SK-N-DZ (cell line): ENCODE measurements around the gene CNDP2. TPM values are rescaled to one million over a fixed set of nuclear protein-coding genes. Genes with fewer than 3 reads are reported as not detected.
A peak's percentile ranks its signal among the peaks of the same experiment; 100 is the strongest.

Experiments used
- DNase-seq: peaks from one replicate; pipeline ENCODE4 v3.0.0-alpha.2; 2015; ENCODE audit warnings: low spot score
- polyA plus RNA-seq, 2 experiments: library from polyadenylated mRNA; depleted of rRNA; stranded (reverse); fragments of >200 nt; gene quantifications; 2 replicates each; pipeline ENCODE4 v1.2.3, GENCODE V29; 2014

Gene CNDP2
- polyA plus RNA-seq (2014; cell fraction: cytosol; rRNA removed), result 28.5 and 34.0 TPM in 2 replicates
- polyA plus RNA-seq (2014; cell fraction: nucleus; rRNA removed), result 18.8 and 36.7 TPM in 2 replicates

DNA sequence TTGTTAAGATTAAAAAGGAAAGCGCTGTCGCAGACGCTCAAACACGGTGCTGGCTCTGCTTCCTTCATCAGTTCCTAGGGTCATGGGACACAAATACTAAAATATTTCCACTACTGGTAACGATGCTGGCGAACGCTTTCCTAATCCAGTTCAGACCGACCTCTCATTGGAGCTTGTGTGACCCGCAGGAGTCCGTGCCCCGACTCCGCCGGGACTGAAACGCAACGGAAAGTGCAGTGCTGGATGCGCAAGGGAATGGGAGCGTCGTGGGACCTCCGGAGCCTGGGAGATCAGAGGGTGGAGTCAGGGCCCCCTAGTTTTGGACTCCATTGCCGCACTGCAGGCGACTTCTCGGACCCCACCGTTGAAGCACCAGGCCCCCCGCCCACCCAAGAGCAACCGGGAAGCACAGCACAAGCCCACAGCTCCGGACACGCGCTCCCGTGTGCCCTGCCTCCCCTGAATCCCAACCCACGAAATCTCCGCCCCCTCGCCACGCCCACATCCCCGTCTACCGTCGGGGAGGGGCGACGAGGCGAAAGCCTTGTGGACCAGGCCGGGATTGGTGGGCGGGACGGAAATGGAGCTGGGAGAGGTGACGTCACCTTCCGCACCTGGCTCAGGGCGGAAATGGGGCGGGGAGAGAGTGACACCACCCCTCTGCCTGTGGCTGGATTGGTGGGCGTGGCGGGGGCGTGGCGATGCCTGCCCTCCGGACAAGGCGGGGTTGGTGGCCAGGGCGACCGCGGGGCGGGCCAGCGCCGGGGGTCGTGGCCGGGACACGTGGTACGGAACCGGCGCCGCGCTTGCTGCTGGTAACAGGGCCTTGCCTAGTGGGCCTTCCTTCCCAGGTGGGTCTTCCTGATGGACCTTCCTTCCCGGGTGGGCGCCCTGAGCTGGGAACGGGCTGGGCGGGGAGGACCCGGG is at the start of gene CNDP2:
TSS of gene CNDP2 (plus strand) at position 783 of the 927 bp plus-strand sequence. CDS start 3,611 bp downstream, outside the sequence.
- DNase-seq, result peak; percentile 99

DNA sequence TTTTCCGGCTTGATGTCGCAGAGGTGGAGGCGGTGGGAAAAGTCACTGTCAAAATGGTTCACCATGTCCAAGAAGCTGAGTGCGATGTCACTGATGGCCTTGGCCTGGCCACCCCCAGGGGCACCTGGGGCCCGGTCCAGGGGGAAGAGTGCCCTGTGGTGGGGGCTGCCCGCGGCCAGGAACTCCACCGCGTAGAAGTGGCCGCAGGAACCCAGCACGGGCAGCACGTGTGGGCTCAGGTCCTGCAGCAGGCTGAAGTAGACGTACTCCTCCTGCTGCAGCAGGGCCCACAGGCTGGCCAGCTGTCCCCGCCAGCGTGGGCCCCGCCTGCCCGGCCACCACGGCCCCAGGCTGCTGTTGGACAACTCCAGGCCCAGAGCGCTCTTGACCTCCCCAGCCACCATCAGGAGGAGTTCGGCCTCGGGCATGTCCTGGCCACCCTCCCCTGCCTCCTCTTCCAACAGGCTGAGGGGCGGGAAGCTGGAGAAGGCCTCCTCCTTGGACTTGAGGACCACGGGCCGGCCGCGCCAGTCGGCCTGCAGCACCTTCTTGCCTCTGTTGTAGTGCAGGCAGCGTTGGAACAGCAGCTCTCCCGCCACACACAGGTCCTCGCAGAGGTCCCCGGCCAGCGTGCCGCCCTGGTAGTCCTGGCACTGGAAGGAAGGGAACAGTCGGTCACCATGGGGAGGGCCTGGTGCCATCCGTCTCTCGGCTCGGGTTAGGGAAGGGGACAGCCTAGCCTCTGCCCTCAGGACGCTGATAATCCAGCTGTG is 49.3 kb upstream of the CNDP2 start:
- DNase-seq, result no peak

DNA sequence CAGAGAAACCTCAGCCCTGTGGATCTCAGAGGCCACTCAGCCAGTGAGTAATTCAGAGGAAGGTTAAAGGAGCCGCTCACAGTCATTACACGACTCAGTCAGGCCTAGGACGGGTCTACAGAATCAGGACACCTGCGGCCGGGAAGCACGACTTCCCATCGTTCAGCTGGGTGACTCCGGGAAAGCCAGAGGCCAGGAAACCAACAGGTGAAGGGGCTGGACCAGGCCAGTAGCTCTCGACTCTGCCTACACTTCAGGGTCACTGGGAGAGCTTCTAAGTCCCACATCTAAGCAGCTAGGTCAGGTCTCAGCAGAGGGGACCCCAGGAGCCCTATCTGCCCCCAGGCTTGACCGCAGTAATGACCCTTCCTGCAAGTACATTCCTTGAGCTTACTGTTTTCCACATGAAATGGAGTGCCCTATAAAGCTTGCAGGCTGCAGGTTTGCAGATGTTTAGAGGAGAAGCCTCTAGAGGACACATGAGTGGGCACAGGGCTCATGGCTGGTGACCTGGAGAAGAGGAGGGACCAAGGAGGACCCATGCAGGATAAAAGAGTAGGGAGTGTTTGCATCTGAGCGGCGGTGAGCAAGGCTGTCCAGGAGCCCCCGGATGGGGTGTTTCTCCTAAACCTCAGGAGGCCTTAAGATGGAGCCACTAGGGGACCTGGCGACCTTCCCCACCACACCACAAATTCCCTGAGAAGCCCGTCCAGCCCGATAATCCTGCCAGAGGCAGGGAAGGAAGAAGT is 48.6 kb upstream of the CNDP2 start:
- no peak for DNase-seq

DNA sequence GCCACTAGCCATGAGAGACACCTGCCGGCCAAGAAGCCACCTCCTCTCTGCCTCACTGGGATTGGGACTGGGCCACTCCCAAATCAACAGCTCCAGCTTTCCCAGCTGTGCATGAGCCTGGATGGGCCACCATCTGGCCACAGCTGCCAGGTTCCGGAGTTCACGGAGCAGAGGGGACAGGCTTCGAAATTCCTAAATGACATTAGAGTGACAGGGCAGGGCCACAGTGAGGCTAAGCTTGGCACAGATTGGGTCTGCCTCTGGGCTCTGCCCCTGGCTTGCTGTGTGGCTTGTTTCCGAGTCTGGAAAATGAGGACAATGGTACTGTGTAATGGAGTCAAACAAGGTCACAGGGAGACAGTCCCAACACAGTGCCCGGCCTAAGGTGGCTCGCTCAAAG is 45.5 kb upstream of the CNDP2 start:
- DNase-seq, result no peak

- no peak for DNase-seq
These were observed 45.0 kb upstream of the CNDP2 start for GRCh38 chr18:74451148-74451547.

GRCh38 chr18:74453016-74453566 is 43.1 kb upstream of the CNDP2 start:
- no peak for DNase-seq

- DNase-seq, result no peak
These were observed 42.4 kb upstream of the CNDP2 start for GRCh38 chr18:74453642-74454198.

DNA sequence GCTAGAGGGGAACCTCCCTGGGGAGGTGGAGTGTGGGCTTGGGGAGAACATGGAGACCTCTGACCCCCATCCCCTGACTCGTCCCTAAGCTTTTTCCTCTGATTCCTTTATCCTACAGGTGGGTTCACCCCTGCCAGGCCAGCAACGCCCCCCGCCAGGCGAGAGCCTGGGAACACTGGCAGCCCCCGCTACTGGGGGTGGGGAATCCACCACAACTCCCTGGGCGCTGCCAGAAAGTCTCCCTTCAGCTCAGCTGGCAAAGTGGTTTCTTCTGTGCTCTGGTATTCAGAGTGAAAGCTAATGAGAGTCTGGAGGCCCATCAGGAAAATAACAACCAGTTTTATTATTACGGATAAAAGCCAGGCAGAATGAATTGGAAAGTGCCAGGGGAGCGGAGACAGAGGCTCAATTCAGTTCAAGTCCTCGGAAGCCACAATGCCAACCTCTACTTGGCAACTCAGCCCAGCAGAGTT is 41.8 kb upstream of the CNDP2 start:
- DNase-seq, result no peak

GRCh38 chr18:74455386-74455785 is 40.8 kb upstream of the CNDP2 start:
- no peak for DNase-seq

DNA sequence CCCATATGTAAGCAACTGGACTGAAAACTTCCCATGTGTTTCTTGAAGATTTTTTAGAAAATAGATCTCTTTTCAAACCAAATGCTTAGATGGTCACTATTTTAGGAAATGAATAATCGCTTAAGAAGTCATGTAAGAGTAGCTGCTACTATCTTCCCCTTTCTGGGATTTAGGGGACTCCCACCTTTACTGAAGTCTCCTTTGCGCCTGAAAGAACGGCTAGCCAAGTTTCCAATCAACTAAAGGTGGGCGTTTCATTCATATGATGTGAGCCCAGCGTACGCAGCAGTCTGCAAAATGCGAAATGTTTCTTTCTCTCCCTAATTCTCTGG is 40.2 kb upstream of the CNDP2 start:
- DNase-seq, result no peak

- no peak for DNase-seq
These were observed 39.7 kb upstream of the CNDP2 start for GRCh38 chr18:74456349-74457042.

GRCh38 chr18:74457043-74457724 is 39.0 kb upstream of the CNDP2 start, which contains the start of gene DIPK1C:
TSS of gene DIPK1C (minus strand) at chr18:74457308. CDS start at chr18:74457259, 49 bp downstream.
- no peak for DNase-seq

- DNase-seq, result no peak
These were observed 38.3 kb upstream of the CNDP2 start for GRCh38 chr18:74457725-74458421.

DNA sequence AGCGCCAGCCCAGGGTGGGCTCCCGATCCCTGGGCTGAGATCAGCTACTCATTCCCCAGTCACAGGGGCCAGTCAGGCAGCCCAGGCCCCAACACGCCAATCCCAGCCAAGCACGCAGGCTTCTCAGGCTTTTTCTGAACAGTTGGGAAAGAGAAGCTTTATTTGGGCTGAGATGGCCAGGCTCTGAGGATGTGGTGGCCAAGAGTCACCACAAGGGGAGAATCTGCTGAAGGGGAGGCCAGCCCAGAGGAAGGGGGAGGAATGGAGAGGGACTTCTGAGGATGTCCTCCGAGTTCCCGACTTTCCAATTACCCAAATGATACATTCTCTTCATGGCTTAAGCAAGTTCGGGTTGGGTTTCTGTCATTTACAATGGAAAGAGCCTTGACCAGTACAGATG is 36.3 kb upstream of the CNDP2 start:
- DNase-seq, result peak; percentile 10

DNA sequence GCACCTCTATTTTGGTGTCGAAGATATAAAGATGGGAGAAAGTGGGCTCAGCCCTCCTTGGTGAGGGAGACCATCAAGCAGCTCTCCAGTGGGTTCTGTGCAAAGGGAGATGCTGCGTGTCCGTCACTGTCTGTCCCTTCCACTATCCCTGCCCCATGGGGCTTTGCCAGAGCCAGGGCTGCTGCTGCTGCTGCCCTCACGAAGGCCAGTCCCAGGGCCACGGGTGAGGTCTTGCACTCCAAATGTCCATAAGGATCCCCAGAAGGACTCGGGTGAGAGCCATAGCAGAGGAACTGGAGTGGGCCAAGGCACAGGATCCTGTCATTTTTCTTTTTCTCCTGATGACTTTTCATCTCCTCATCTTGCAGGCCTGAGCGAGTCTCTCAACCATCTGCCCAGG is 35.3 kb upstream of the CNDP2 start:
- no peak for DNase-seq

- no peak for DNase-seq
These were observed 32.9 kb upstream of the CNDP2 start for GRCh38 chr18:74463254-74463653.

DNA sequence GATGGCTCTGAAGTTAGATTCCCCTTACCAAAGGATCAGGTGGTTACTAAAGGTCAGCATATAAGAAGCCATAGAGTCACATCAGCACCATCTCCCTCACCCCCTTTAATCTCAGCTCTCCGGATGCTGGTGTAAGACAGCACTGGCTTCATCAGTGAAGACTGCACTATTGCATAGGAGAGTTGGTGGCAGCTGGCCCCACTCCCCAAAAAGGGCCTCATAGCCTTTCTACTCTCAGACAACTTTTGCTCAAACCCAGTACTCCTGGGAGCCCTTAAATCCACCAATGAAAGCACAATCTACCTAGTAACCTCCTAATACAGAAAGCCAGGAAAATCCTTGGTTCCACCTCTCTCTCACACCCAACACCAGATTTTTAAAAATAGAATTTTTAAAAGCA is 32.2 kb upstream of the CNDP2 start:
- DNase-seq, result no peak

GRCh38 chr18:74465775-74466174 is 30.4 kb upstream of the CNDP2 start:
- DNase-seq, result no peak

DNA sequence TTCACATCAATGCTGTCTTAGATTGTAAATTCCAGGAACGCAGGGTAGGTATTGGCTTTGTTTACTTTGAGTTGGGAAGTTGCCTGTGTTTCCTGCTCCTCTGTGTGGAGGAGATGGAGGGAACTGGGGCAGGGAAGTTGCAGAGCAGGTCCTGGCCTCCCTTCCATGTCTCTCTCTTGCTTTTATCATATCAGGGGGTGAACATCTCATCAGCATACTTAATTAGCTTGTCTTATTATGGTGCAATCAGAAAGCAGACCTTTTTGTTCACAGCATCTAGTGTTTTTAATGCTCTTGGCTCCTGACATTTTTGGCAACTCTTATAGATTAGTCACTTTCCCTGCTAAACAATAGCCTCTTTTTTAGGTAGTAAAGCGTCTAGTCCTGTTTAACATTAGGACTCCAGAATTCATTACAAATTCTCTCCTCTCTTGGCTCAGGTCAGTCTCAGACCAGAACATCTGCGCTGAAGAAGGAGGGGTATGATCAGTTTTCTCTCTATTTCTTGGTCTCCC is 27.6 kb upstream of the CNDP2 start:
- DNase-seq, result no peak
